ENCODE data around the gene ATP8A1. TPM values are rescaled to one million over a fixed set of nuclear protein-coding genes. Genes with fewer than 3 reads are reported as not detected.

ATP8A1 gene
- total RNA-seq, 1 experiment from 2014 or later = 0.80 TPM

- Histone ChIP-seq H3K4me3 (ENCODE audit: low read depth in 2 of 2, low read length in 2 of 2) (no peak overlapping the region), H3K27ac (ENCODE audit: low read length) (no peak overlapping the region), H3K27me3 (ENCODE audit: control insufficient read depth, insufficient read depth, low read length) (no peaks in the 10 kb centered on the region), H3K36me3 (ENCODE audit: control insufficient read depth, insufficient read depth, low read length) (no peaks in the 10 kb centered on the region), H3K9me3 (ENCODE audit: control insufficient read depth, insufficient read depth, low read depth, low read length) (no peaks in the 10 kb centered on the region), H3K4me1 (ENCODE audit: control insufficient read depth, insufficient read depth, low read length) (no peaks in the 10 kb centered on the region)
- DNase-seq (ENCODE audit: low read depth, low spot score) (no peak), ATAC-seq (no peak)
- in situ Hi-C loops (cut with HindIII; ENCODE audit: low pct_unique_long_range_greater_than_20kb, low sequenced_read_pairs) (no loop called here), intact Hi-C loops (cut with micrococcal nuclease; ENCODE audit: unreplicated experiment) (no loop called here)
- BruUV-seq (replicated peaks) = no TSS peak
- TF ChIP-seq TCF7L2 (IDR thresholded peaks at IDR 0.05; ENCODE audit: low read depth, low read length) (no peak), SIN3A (IDR thresholded peaks at IDR 0.05; ENCODE audit: borderline replicate concordance, insufficient read depth, low read depth, low read length) (no peak)
- ChIA-PET CTCF (no interaction called here), POLR2A (no interaction called here)
Measured at GRCh38 chr4:42642845-42643615, 13.9 kb downstream of the ATP8A1 start.

GRCh38 chr4:42642101-42642797 lies 14.7 kb downstream of the ATP8A1 start:
- ChIA-PET POLR2A (no interaction called here), CTCF (no interaction called here)
- BruUV-seq (replicated peaks) = no TSS peak
- Histone ChIP-seq H3K9me3 (ENCODE audit: control insufficient read depth, insufficient read depth, low read depth, low read length) (no peaks in the 10 kb centered on the region), H3K4me3 (ENCODE audit: low read depth in 2 of 2, low read length in 2 of 2) (no peak overlapping the region), H3K27ac (ENCODE audit: low read length) (no peak overlapping the region), H3K36me3 (ENCODE audit: control insufficient read depth, insufficient read depth, low read length) (no peaks in the 10 kb centered on the region), H3K4me1 (ENCODE audit: control insufficient read depth, insufficient read depth, low read length) (no peaks in the 10 kb centered on the region), H3K27me3 (ENCODE audit: control insufficient read depth, insufficient read depth, low read length) (no peaks in the 10 kb centered on the region)
- in situ Hi-C loops (cut with HindIII; ENCODE audit: low pct_unique_long_range_greater_than_20kb, low sequenced_read_pairs) = no loop called here
- intact Hi-C loops (cut with micrococcal nuclease; ENCODE audit: unreplicated experiment) = no loop called here
- ATAC-seq (no peak), DNase-seq (ENCODE audit: low read depth, low spot score) (no peak)
- TF ChIP-seq, protein P1, sequence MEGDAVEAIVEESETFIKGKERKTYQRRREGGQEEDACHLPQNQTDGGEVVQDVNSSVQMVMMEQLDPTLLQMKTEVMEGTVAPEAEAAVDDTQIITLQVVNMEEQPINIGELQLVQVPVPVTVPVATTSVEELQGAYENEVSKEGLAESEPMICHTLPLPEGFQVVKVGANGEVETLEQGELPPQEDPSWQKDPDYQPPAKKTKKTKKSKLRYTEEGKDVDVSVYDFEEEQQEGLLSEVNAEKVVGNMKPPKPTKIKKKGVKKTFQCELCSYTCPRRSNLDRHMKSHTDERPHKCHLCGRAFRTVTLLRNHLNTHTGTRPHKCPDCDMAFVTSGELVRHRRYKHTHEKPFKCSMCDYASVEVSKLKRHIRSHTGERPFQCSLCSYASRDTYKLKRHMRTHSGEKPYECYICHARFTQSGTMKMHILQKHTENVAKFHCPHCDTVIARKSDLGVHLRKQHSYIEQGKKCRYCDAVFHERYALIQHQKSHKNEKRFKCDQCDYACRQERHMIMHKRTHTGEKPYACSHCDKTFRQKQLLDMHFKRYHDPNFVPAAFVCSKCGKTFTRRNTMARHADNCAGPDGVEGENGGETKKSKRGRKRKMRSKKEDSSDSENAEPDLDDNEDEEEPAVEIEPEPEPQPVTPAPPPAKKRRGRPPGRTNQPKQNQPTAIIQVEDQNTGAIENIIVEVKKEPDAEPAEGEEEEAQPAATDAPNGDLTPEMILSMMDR (IDR thresholded peaks at IDR 0.05) = no peak
- no peak for TF ChIP-seq TCF7L2 (IDR thresholded peaks at IDR 0.05; ENCODE audit: low read depth, low read length)
- TF ChIP-seq POLR2AphosphoS5 (IDR thresholded peaks at IDR 0.05; ENCODE audit: low read depth, low read length) = no peak
- no peak for TF ChIP-seq SIN3A (IDR thresholded peaks at IDR 0.05; ENCODE audit: borderline replicate concordance, insufficient read depth, low read depth, low read length)
- TF ChIP-seq, protein P2, sequence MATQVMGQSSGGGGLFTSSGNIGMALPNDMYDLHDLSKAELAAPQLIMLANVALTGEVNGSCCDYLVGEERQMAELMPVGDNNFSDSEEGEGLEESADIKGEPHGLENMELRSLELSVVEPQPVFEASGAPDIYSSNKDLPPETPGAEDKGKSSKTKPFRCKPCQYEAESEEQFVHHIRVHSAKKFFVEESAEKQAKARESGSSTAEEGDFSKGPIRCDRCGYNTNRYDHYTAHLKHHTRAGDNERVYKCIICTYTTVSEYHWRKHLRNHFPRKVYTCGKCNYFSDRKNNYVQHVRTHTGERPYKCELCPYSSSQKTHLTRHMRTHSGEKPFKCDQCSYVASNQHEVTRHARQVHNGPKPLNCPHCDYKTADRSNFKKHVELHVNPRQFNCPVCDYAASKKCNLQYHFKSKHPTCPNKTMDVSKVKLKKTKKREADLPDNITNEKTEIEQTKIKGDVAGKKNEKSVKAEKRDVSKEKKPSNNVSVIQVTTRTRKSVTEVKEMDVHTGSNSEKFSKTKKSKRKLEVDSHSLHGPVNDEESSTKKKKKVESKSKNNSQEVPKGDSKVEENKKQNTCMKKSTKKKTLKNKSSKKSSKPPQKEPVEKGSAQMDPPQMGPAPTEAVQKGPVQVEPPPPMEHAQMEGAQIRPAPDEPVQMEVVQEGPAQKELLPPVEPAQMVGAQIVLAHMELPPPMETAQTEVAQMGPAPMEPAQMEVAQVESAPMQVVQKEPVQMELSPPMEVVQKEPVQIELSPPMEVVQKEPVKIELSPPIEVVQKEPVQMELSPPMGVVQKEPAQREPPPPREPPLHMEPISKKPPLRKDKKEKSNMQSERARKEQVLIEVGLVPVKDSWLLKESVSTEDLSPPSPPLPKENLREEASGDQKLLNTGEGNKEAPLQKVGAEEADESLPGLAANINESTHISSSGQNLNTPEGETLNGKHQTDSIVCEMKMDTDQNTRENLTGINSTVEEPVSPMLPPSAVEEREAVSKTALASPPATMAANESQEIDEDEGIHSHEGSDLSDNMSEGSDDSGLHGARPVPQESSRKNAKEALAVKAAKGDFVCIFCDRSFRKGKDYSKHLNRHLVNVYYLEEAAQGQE (IDR thresholded peaks at IDR 0.05; ENCODE audit: insufficient read depth in 1 of 2, low read depth in 2 of 2, low read length in 1 of 2) = no peak

- H3K27ac ChIP-seq (ENCODE audit: low read length) = no peak overlapping the region
- ChIA-PET CTCF (no interaction called here), POLR2A (no interaction called here)
- intact Hi-C loops (cut with micrococcal nuclease; ENCODE audit: unreplicated experiment) (no loop called here), in situ Hi-C loops (cut with HindIII; ENCODE audit: low pct_unique_long_range_greater_than_20kb, low sequenced_read_pairs) (no loop called here)
- no peak for ATAC-seq
- no peak overlapping the region for H3K4me3 ChIP-seq (ENCODE audit: low read depth in 2 of 2, low read length in 2 of 2)
- DNase-seq (ENCODE audit: low read depth, low spot score) = no peak
- H3K4me1 ChIP-seq (ENCODE audit: control insufficient read depth, insufficient read depth, low read length) = no peaks in the 10 kb centered on the region
- TF ChIP-seq, protein P2 (IDR thresholded peaks at IDR 0.05; ENCODE audit: insufficient read depth in 1 of 2, low read depth in 2 of 2, low read length in 1 of 2) = no peak
- TF ChIP-seq SIN3A (IDR thresholded peaks at IDR 0.05; ENCODE audit: borderline replicate concordance, insufficient read depth, low read depth, low read length) (no peak), TCF7L2 (IDR thresholded peaks at IDR 0.05; ENCODE audit: low read depth, low read length) (no peak)
- TF ChIP-seq, protein P1 (IDR thresholded peaks at IDR 0.05) = no peak
- no peaks in the 10 kb centered on the region for H3K36me3 ChIP-seq (ENCODE audit: control insufficient read depth, insufficient read depth, low read length)
- H3K27me3 ChIP-seq (ENCODE audit: control insufficient read depth, insufficient read depth, low read length) = no peaks in the 10 kb centered on the region
- BruUV-seq (replicated peaks) = no TSS peak
- no peaks in the 10 kb centered on the region for H3K9me3 ChIP-seq (ENCODE audit: control insufficient read depth, insufficient read depth, low read depth, low read length)
Measured at GRCh38 chr4:42641656-42642055, 15.2 kb downstream of the ATP8A1 start.
